Erythroblast (primary cell): Measurements from ENCODE around the gene MC3R.

Experiments
- GATA1 ChIP-seq: IDR thresholded peaks from 2 replicates; pipeline ENCODE4 v1.6.1; 2011; ENCODE audit warnings: low read depth, mild to moderate bottlenecking, control low read depth, low read length, moderate library complexity
- POLR2A ChIP-seq: IDR thresholded peaks from 2 replicates; pipeline ENCODE4 v1.6.1; 2011; ENCODE audit warnings: mild to moderate bottlenecking, low read length

DNA sequence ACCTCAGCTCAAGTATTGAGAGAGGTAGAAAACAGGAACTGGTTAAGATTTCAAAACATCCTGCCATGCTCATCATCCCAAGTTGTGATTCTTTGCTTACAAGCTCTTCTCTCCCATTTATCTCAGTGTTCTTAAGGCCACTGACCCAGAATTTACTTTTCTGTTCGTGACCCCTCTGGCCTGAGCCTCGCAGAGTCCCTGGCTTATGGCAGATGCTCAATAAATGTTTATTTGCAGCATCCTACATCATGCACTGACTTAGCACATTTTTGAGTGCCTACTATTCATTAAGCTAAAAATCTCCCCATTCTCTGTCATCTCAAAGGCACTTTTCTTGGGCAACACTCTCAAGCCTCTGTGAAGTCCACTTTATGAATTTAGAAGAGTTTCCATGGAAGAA lies 33.4 kb upstream of the MC3R start:
- no peak for TF ChIP-seq POLR2A
- no peak for TF ChIP-seq GATA1
